Activated T-helper 1 cell treated with anti-CD3 and anti-CD28 coated beads, Interleukin-2, amount 50 U/mL, for 16 hours (primary cell): ENCODE measurements around the gene CTXND1.
A peak's percentile ranks its signal among the peaks of the same experiment; 100 is the strongest.

ENCODE experiments used
- DNase-seq, 2 donors: peaks; one replicate each; pipeline ENCODE4 v3.0.0-alpha.2; 2020; ENCODE audit warnings: low read depth in 1 of 2, low spot score in 1 of 2

CTXND1 gene

DNA sequence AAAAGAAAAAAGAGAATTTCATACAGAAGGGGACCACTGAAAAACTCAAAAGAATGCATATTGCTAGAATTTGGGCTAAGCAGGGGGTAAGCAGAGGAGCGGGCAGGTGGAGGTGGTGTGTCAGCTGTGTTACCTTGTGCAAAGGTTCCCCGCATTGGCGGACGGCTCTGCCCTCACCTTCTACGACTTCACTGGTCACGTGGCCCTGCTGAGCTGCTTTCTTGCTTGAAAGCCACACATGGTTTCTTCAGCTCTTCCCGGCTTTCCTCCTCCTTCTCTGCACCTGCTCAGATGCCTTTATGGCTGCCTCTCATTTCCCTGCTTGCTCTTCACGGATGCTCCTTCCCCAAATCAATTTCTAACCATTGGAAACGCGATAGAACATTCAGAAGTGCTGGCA is 68.7 kb downstream of the CTXND1 start:
- DNase-seq, result no peak

DNA sequence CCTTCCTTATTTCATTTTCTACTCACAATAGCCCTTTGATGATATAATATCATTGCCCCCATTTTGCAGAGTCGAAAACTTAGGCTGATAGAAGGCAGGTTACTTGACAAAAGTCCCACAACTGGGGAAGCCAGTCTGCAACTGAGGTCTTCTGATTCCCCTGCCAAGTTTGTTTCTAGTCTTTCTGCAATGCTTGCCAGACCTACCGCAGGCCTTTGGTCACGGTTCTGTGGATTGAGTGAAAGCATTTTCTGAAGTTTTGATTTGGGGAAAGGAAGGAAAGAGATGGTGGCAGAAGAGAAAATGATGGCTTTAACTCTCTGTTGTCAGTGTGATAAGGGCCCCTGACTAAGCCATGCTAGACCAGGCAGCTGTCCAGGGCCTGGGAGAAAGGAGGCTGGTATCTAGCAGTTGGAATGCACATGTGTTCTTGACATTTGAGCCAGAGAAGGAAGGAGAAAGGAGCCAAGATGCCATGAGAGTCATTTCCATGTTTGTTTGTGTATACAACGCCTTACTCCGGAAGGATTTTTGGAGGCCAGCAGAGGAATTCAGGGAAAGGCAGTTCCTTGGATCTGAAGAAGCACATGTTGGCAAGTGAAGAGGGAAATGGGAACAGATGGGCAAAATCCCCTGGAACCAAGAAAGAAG is 69.3 kb downstream of the CTXND1 start:
- DNase-seq, result no peak

DNA sequence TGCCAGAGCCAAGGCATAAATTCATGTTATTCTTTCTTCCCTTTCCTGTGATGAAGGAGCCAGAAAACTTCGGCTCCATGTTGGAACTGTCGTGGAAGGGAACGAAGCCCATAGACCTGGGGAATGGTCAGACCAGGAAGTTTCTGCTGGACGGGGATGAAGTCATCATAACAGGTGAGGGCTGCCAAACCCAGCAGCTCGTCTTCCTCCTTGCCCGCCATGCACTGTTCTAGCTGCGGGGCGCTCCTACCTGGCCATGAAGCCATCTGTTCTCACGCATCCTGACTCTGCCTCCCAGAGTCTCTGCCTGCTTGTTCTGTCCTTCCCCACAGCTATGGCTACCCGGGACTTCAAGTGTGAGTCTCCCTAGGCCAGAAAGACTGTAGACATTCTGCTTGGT is 71.0 kb downstream of the CTXND1 start:
- DNase-seq, result no peak

DNA sequence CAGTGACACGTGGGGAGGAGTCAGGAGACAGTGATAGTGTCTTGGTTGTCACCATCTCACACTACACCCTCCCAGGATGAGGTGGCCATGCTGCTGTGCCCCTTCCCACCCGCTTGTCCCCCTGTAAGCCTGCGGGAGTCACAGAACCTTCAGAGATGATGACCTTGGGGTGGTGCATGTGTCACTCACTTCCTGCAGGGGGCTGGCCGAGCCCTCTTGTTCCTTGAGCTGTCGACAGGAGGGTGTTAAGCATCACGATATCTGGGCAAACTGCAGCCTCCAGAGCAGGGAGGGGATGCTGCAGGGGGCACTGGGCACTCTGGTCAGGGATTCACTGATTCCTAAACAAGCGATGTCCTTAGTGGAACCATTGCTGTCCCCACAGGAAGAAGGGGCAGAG is 71.5 kb downstream of the CTXND1 start:
- DNase-seq, result no peak

DNA sequence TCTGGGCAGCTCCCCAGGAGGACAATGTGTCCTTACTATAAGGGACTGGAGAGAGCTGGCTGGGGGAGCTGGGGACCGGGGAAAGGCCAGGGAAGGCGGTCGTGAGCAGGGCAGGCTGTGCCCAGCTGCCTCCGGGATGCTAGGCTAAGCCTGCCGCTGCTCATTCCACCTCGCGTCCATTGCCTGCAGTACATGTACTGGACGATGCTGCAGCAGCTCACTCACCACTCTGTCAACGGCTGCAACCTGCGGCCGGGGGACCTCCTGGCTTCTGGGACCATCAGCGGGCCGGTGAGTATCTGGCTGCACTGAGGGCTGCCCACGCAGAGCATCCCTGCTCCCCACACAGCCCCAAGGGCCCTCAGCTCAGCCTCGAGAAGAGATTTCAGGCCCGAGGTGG is 72.1 kb downstream of the CTXND1 start:
- DNase-seq, result no peak

DNA sequence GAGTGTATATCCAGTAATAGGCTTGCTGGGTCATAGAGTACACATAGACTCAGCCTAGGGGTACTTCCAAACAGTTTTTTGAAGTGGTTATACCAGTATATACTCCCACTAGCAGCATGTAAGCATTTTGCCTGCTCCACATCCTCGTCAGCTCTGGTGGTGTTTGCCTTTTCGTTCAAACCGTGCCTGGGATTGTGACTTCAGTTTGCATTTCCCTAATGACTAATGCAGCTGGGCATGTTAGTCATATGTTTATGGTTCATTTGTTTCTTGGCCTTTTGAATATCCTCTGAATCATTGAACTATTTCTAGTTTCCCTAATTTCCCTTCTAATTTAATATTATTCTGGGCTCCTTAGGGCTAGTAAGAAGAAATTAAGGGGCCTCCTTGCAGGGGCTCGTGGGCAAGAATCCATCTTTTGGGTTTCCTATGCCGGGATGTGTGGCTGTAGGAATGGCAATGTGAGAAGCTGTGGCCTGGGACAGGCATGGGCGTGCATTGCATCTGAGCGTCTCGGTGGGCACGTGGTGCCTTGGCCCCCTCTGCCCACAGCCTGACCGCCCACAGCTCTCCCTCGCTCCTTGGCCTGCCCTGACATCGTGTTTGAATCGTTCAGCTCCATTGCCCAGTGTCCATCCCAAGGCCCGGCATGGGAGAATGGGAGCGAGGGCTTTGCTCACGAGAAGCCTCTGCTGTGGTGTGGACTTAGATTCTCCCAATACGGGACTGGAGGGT is 72.8 kb downstream of the CTXND1 start:
- no peak for DNase-seq

DNA sequence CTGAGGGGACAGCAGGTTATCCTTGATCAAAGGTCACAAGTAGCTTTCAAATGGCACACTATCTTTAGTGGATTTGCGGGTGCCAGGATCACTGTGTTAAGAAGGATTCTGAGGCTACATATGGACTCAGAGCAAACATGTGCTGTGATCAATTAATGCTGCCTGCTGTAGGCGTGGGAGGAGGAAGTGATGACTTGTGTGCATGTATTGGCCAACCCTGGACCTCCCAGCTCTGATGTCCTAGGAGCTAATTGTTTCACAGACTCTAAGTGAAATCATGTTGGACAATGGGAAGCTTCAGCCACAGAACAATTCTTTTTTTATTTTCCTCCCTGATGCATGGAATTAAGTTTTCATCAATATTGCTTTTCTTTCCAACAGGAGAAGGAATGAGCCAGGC is 74.9 kb downstream of the CTXND1 start:
- no peak for DNase-seq

DNA sequence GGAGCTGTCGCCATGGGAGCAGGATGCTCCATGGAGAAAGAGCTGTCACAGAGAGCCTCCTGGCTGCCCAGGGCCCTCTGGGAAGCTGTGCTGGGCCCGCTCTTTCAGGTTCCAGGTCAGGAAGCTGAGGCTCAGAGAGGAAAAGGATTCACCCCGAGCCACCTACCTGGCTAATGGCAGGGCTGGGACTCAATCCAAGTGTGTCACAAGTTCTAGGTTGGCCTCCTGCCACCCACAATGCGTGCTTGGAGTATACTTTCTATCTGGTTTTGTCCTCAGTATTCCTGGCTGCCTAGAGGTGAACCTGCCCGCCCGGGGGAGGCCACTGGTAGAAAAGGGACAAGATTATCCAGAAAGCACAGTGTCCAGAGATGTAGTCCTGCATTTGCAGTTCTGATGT is 75.6 kb downstream of the CTXND1 start:
- DNase-seq, result no peak

DNA sequence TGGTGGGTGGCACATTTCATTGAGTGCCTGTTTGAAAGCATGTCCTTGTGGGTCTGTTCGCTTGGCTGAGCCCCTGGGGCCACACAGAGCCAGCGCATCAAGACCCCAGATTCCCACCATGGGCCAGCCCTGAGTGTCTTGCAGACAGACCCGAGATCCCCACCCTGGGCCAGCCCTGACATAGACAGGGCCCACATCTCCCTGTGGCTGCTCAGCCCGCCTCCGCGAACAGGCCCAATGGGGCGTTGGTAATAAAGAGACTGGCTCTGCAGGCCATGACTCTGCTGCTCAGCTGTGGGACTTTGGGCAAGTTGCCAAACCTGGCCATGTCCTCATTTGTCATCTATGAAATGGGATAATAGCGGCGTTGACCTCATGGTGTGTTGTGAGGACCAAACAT is 76.6 kb downstream of the CTXND1 start:
- no peak for DNase-seq

DNA sequence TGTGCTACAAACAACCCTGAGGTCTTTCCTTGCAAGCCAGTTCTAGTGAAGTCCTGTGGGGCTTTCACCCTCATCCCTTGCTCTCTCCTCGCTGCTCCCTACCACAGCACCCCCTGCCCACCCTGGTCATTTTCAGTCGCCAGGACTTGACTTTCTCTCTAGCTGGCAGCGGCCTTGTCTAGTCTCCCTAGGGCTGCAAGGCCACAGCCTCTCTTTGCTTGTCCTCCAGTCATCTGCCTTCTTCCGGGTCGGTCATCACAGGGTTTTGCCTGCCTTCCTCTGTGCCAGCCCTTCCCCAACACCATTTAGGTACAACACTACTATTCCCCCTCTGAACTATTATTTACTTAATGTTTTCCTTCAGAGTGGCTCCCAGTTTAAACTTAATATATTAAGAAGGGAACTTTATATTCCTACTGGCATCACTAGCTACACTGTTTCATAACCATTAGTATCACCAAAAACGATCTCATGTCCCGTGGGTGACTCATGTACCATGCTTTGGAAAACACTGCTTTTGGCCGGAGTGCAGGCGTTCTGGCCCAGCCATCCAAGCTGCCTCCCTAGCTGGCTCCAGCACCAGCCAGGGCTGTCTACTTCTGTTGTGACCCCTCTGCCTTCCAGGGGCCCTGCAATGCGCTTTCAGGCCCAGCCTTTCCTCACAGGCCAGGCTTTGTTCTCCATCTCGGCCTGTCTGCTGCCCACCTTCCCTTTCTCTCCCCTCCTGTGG is 77.8 kb downstream of the CTXND1 start:
- no peak for DNase-seq

DNA sequence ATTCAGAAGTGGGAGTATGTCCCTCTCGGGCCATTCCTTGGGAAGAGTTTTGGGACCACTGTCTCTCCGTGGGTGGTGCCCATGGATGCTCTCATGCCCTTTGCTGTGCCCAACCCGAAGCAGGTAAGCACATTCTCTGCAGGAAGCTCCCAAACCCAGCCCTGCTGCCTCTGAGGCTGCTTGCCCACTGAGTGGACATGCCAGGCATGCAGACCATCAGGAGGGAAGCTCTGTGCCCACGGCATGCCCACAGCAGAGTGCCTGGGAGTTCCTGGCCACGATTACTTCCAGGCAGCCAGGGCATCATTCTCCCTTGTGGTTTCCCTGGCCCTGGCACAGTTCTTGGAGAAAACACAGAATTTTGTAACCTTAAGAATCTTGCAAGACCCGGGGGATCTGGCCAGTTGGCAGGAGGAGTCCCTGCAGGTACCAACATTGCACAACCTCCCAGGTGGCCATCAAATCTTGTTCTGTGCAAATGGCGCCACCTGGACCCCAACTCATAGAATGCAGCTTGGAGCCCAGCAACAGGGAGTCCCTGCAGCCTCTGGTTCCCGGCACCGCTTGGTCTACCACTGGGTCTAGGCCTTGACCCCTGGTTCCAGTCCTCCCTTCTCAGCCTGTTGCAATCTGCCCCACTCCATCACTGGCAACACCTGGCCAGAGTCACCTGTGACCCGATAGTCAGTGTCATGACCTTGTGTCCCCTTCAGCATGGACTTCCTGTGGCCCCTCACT is 78.8 kb downstream of the CTXND1 start:
- DNase-seq, result peak; percentile 29 to 46

DNA sequence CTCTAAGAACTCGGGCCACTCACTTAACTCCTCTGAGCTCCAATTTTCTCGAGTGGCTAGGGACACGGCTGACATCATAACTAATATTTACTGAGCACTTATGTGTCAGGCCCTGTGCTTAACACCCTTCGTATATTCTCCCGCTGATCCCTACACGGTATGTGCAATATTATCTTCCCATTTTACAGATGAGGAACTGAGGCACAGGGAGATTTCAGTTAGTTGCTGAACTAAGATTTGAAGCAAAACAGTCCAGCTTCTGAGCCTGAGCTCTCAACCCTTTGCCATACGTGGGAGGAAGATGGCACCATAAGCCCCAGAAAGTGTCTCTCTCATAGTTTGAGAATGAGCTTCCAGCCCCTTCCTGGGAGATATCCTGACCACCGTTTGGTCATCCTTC is 79.6 kb downstream of the CTXND1 start:
- DNase-seq, result no peak

DNA sequence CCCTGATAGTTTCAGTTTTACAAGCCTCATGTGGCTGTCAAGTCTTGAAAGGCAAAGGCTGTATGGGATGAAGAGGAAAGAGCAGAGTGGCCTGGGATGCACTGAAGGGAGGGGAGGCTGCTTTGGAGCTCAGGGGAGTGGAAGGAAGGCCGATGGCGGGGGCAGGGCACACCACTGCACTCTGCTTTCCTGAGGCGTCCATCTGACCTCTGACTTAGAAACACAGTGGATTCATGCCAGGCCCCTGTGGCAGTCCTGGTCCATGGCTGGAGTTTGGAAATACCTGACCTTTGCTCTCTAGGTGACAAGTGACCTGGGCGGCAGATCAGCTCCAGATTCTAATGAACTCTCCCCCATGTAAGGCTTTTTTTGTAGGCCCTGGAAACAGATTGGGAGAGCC is 80.2 kb downstream of the CTXND1 start:
- no peak for DNase-seq

DNA sequence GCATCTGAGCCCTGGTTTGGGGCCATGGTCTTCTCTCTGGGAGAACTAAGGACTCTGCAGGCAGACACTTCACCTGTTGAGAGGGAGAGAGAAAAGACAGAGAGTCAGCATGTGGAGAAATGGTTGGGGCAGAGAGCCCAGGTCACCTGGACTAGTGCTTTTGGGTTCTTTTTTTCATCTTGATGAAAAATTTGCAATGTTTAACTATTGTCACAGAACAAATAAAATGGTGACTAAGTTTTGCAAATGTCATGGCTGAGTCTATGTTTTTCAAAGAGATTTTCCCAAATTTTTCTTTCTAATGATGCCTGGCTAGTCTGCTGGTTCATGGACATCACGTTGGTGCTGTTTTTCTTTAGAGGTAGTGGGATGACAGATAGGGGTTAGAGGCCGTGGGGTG is 81.4 kb downstream of the CTXND1 start:
- no peak for DNase-seq

DNA sequence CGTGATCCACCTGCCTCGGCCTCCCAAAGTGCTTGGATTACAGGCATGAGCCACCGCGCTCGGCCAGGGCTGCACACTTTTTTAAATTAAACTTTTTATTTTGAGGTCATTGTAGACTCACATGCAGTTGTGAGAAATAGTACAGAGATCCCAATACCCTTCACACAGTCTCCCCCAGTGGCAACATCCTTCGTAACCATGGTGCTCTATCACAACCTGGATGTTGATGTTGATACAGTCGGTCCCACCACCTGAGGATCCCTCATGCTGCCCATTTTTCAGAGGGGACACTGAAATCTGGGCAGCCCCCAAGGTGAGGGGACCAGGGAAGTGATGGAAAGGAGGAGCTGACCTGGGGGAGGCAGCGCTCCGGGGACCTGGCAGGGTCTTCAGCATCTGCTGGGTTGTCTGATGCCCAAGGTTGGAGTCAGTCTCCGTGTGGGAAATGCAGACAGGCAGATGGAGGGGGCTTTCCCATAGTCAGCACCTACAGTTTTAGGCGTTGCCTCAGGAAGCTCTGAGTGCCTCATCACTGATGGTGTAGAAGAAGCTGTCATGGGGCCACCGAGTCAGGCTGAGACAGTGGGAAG is 82.2 kb downstream of the CTXND1 start:
- DNase-seq, result no peak

DNA sequence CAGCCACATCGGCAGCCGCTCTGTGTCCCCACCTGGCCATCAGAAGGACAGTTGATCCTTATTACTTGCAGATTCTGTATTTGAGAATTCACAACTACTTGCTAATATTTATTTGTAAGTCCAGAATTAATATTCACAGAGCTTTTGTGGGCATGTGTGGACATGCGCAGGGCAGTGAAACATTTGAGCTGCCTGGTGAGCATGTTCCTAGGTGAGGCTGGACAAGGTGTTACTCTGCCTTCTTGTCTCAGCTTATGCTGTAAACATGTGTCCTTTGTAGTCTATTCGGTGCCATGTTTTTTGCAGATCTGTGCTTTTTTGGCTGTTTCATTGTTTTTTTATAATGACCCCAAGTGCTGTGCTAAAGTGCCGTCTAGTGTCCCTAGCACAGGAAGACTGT is 83.6 kb downstream of the CTXND1 start:
- DNase-seq, result no peak

DNA sequence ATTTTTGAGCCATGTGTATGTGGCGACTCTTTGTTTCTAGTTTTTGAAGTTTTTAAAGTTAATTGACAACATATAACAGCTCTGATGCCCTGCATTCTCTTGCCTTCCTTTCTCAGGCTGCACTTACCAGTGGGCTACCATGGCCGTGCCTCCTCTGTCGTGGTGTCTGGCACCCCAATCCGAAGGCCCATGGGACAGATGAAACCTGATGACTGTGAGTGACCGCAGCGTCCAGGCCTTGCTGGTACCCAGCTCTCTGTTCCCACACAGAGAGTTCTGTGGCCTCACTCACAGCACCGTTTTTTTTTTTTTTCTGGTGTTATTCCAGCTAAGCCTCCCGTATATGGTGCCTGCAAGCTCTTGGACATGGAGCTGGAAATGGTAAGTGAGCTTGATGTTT is 84.1 kb downstream of the CTXND1 start:
- no peak for DNase-seq

DNA sequence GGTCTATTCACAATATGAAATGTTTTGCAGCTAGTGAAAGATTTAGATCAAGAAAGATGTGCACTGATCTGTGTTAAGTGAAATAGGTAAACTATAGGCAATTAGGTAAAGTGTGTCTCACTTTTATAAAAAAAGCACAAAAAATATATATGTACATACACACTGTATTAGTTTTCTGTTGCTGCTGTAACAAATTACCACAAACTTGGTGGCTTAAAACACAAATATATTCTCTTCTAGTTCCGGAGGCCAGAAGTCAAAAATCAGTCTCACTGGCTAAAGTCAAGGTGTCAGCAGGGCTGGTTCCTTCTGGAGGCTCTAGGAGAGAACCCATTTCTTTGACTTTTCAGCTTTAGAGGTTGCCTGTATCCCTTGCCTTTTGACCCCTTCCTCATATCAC is 88.1 kb downstream of the CTXND1 start:
- DNase-seq, result no peak

DNA sequence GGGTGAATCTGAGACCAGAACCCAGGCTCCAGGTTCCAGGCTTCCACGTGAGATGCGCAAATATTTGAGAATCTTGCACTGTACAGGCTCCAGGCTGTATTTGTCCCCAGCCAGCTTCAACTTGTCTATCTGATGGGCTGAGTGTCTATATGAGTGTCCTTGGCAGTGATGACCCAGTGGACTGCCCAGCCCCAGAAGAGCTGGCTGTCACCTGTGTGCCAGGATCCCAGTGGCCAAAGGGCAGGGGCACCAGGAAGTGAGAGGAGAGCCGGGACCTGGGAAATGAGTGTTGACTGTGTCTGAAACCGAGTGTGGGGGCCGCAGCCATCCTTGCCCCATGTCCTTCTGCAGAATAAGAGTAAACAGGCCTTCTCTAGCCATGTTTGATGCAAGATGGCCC is 88.8 kb downstream of the CTXND1 start:
- DNase-seq, result no peak

DNA sequence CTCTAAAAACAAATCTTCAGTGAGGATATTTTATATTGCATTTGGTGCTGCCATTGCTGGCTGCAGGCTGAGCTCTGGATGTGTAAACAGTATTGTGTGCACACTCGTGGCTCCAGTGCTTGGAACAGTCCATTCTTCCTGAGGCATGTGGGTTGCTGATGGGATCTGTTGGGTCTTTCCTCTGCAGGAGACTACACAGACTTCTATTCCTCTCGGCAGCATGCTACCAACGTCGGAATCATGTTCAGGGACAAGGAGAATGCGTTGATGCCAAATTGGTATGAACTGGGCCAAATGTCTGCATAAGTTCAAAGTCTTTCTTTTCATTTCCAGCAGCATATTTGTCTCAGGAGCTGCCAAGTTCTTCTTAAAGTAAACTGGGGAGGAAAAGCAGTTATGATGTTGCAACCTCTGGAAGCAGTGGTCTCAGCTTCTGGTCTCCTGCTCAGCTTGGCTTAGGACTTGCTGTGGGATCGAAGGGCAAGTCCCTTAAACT is 89.9 kb downstream of the CTXND1 start:
- no peak for DNase-seq

DNA sequence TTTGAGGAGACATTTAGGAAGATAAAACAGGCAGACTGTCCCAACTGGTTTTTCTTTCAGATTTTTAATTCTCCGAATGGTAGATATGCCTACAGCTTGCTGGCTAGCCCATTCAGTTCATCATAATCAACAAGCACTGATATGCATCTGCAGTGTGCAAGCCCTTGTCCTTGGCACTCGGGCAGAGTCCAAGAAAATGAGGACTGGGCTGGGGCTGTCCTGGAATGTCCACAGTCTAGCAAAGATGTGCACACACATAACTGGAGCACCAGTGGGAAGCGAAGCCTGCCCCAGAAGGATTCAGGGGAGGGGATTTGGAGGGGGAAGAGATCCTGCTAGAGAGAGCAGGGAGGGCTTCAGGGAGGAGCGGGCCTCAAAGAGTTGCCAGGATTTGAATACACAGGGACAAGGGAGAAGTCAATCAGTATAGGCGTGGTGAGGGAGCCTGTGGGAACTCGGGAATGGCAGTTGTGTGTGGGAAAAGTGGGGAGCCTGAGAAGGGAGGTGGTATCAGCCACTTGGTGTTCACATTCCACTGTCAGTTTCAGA is 90.5 kb downstream of the CTXND1 start:
- no peak for DNase-seq
